IMR-90 (cell line): ENCODE measurements around the gene ITFG1.
"Not testable (repeated sequence)": the region's sequence is repeated elsewhere in the genome, so short reads cannot be mapped to it uniquely, and the experiment has no call there.

Experiments used
- CEBPB ChIP-seq: IDR thresholded peaks from 2 replicates; pipeline ENCODE4 v1.6.1; 2012; ENCODE audit warnings: low read depth, low read length, improper control_type of control experiment
- FOS ChIP-seq: fragments of 150-350 bp; IDR thresholded peaks from 2 replicates; pipeline ENCODE4 v1.6.1; 2016; ENCODE audit warnings: low read depth, low read length
- MAFK ChIP-seq: IDR thresholded peaks from 2 replicates; pipeline ENCODE4 v1.6.1; 2012; ENCODE audit warnings: low read depth, low read length, improper control_type of control experiment
- MXI1 ChIP-seq: IDR thresholded peaks from 2 replicates; pipeline ENCODE4 v1.6.1; 2012; ENCODE audit warnings: low read depth, mild to moderate bottlenecking, low read length, moderate library complexity, borderline replicate concordance
- NFE2L2 ChIP-seq: fragments of 150-350 bp; IDR thresholded peaks from 2 replicates; pipeline ENCODE4 v1.6.1; 2016; ENCODE audit warnings: low read depth, mild to moderate bottlenecking, low read length
- POLR2A ChIP-seq: IDR thresholded peaks from 2 replicates; pipeline ENCODE4 v1.6.1; 2012; ENCODE audit warnings: mild to moderate bottlenecking, low read depth, low read length
- RAD21 ChIP-seq: IDR thresholded peaks from 2 replicates; pipeline ENCODE4 v1.6.1; 2012; ENCODE audit warnings: low read length, improper control_type of control experiment
- RFX5 ChIP-seq: IDR thresholded peaks from 2 replicates; pipeline ENCODE4 v1.8.0; 2012; ENCODE audit warnings: low read depth, mild to moderate bottlenecking, low read length, moderate library complexity
- SMC3 ChIP-seq: fragments of 150-350 bp; IDR thresholded peaks from 2 replicates; pipeline ENCODE4 v1.6.1; 2016; ENCODE audit warnings: low read depth, mild to moderate bottlenecking, antibody characterized with exemption, low read length, moderate library complexity
- USF2 ChIP-seq: fragments of 150-350 bp; IDR thresholded peaks from 2 replicates; pipeline ENCODE4 v1.6.1; 2017; ENCODE audit warnings: mild to moderate bottlenecking, antibody characterized with exemption, low read length, low read depth
- TF ChIP-seq, protein P1 (sequence below): conservative IDR thresholded peaks from 2 replicates; pipeline ENCODE4 v1.5.1; 2012; ENCODE audit warnings: mild to moderate bottlenecking, low read depth, low read length, improper control_type of control experiment
- TF ChIP-seq, protein P2 (sequence below): fragments of 150-350 bp; IDR thresholded peaks from 2 replicates; pipeline ENCODE4 v1.6.1; 2016; ENCODE audit warnings: low read depth, mild to moderate bottlenecking, low read length, moderate library complexity, borderline replicate concordance

DNA sequence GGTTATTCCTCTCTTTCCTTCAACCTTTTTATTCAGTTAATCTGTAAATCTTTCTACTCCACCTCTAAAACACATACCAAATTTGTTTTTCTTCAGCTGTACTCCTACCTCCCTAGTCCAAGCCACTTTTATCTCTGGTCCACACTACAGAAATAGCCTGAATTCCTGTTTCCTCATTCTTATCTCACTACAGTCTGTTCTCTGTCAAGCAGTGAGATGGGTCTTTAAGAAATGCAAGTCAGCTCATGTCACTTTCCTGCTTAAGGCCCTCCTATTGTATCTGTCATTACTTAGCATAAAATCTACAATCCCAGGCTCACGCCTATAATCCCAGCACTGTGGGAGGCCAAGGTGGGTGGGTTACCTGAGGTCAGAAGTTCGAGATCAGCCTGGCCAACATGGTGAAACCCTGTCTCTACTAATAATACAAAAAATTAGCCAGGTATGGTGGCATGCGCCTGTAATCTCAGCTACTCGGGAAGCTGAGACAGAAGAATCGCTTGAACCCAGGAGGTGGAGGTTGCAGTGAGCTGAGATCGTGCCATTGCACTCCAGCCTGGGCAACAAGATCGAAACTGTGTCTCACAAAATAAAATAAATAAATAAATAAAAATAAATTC is 7.3 kb upstream of the ITFG1 start:
- TF ChIP-seq, protein P1, sequence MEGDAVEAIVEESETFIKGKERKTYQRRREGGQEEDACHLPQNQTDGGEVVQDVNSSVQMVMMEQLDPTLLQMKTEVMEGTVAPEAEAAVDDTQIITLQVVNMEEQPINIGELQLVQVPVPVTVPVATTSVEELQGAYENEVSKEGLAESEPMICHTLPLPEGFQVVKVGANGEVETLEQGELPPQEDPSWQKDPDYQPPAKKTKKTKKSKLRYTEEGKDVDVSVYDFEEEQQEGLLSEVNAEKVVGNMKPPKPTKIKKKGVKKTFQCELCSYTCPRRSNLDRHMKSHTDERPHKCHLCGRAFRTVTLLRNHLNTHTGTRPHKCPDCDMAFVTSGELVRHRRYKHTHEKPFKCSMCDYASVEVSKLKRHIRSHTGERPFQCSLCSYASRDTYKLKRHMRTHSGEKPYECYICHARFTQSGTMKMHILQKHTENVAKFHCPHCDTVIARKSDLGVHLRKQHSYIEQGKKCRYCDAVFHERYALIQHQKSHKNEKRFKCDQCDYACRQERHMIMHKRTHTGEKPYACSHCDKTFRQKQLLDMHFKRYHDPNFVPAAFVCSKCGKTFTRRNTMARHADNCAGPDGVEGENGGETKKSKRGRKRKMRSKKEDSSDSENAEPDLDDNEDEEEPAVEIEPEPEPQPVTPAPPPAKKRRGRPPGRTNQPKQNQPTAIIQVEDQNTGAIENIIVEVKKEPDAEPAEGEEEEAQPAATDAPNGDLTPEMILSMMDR: not testable (repeated sequence)
- TF ChIP-seq FOS, POLR2A, RAD21, USF2, NFE2L2, SMC3, RFX5, MAFK, CEBPB, MXI1: not testable (repeated sequence)
- TF ChIP-seq, protein P2, sequence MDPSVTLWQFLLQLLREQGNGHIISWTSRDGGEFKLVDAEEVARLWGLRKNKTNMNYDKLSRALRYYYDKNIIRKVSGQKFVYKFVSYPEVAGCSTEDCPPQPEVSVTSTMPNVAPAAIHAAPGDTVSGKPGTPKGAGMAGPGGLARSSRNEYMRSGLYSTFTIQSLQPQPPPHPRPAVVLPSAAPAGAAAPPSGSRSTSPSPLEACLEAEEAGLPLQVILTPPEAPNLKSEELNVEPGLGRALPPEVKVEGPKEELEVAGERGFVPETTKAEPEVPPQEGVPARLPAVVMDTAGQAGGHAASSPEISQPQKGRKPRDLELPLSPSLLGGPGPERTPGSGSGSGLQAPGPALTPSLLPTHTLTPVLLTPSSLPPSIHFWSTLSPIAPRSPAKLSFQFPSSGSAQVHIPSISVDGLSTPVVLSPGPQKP: not testable (repeated sequence)
